Measurements from ENCODE around the gene LRBA.

DNA sequence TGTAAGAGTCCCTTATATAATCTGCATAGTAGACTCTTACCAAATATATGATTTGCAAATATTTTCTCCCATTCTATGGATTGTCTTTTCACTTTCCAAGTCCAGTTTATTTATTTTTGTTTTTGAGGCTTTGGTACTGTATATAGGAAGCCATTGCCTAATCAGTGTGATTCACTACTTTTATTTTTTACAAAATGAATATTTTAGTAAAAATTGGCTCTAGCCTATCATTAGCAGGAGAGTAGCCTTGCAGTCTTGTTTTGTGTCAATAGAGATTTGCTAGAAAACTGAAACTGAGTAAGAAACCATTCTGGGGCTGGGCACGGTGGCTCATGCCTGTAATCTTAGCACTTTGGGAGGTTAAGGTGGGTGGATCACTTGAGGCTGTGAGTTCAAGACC lies 633.1 kb downstream of the LRBA start:
- TF ChIP-seq, protein P1, sequence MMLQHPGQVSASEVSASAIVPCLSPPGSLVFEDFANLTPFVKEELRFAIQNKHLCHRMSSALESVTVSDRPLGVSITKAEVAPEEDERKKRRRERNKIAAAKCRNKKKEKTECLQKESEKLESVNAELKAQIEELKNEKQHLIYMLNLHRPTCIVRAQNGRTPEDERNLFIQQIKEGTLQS (CRISPR knock-in tag; conservative IDR thresholded peaks at IDR 0.05), result no peak
- no peak for TF ChIP-seq NR2C2 (CRISPR knock-in tag; IDR thresholded peaks at IDR 0.05)
- TF ChIP-seq, protein P2, sequence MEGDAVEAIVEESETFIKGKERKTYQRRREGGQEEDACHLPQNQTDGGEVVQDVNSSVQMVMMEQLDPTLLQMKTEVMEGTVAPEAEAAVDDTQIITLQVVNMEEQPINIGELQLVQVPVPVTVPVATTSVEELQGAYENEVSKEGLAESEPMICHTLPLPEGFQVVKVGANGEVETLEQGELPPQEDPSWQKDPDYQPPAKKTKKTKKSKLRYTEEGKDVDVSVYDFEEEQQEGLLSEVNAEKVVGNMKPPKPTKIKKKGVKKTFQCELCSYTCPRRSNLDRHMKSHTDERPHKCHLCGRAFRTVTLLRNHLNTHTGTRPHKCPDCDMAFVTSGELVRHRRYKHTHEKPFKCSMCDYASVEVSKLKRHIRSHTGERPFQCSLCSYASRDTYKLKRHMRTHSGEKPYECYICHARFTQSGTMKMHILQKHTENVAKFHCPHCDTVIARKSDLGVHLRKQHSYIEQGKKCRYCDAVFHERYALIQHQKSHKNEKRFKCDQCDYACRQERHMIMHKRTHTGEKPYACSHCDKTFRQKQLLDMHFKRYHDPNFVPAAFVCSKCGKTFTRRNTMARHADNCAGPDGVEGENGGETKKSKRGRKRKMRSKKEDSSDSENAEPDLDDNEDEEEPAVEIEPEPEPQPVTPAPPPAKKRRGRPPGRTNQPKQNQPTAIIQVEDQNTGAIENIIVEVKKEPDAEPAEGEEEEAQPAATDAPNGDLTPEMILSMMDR (IDR thresholded peaks at IDR 0.05), result no peak
- TF ChIP-seq, protein P3, sequence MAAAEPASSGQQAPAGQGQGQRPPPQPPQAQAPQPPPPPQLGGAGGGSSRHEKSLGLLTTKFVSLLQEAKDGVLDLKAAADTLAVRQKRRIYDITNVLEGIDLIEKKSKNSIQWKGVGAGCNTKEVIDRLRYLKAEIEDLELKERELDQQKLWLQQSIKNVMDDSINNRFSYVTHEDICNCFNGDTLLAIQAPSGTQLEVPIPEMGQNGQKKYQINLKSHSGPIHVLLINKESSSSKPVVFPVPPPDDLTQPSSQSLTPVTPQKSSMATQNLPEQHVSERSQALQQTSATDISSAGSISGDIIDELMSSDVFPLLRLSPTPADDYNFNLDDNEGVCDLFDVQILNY (CRISPR knock-in tag; IDR thresholded peaks at IDR 0.05), result no peak
